ENCODE measurements around the gene SLC8A1. TPM values are rescaled to one million over a fixed set of nuclear protein-coding genes. Genes with fewer than 3 reads are reported as not detected.

Gene SLC8A1
- total RNA-seq, 3 donors from 2014 or later, result 6.0 to 164 (median 17.0) TPM

- TF ChIP-seq CTCF (IDR thresholded peaks at IDR 0.05), result no peak
- intact Hi-C loops (cut with DNase I, micrococcal nuclease), result no loop called here
- no peaks in the 10 kb centered on the region for H3K36me3 ChIP-seq (ENCODE audit: low read depth)
- H3K4me1 ChIP-seq (ENCODE audit: low read depth), result no peaks in the 10 kb centered on the region
- DNase-seq, result no peak
- no peaks in the 10 kb centered on the region for H3K9me3 ChIP-seq
- ATAC-seq, result no peak
- H3K4me3 ChIP-seq, result no peak overlapping the region
Observed at GRCh38 chr2:40184551-40184950, 267.3 kb downstream of the SLC8A1 start.

- DNase-seq, result no peak
- no peak overlapping the region for H3K4me3 ChIP-seq
- no peak for TF ChIP-seq CTCF (IDR thresholded peaks at IDR 0.05)
- intact Hi-C loops (cut with DNase I, micrococcal nuclease), result no loop called here
- no peaks in the 10 kb centered on the region for H3K4me1 ChIP-seq (ENCODE audit: low read depth)
- ATAC-seq, result no peak
- no peaks in the 10 kb centered on the region for H3K36me3 ChIP-seq (ENCODE audit: low read depth)
- no peaks in the 10 kb centered on the region for H3K9me3 ChIP-seq
Observed at GRCh38 chr2:40181855-40182254, 270.0 kb downstream of the SLC8A1 start.

GRCh38 chr2:40179801-40180200 lies 272.1 kb downstream of the SLC8A1 start:
- Histone ChIP-seq H3K9me3 (no peaks in the 10 kb centered on the region), H3K36me3 (ENCODE audit: low read depth) (no peaks in the 10 kb centered on the region), H3K4me1 (ENCODE audit: low read depth) (no peaks in the 10 kb centered on the region), H3K4me3 (no peak overlapping the region)
- ATAC-seq (no peak), DNase-seq (no peak)
- no peak for TF ChIP-seq CTCF (IDR thresholded peaks at IDR 0.05)
- intact Hi-C loops (cut with DNase I, micrococcal nuclease), result no loop called here

- peak in 1 of 3 donors; percentile 14 for DNase-seq
- Histone ChIP-seq H3K4me1 (ENCODE audit: low read depth) (no peaks in the 10 kb centered on the region), H3K4me3 (no peak overlapping the region), H3K36me3 (ENCODE audit: low read depth) (no peaks in the 10 kb centered on the region), H3K9me3 (no peaks in the 10 kb centered on the region)
- TF ChIP-seq CTCF (IDR thresholded peaks at IDR 0.05), result no peak
- intact Hi-C loops (cut with DNase I, micrococcal nuclease), result no loop called here
- peak; percentile 46 for ATAC-seq
Observed at GRCh38 chr2:40178971-40179370, 272.9 kb downstream of the SLC8A1 start.

- TF ChIP-seq CTCF (IDR thresholded peaks at IDR 0.05), result no peak
- no peak overlapping the region for H3K4me3 ChIP-seq
- DNase-seq (no peak), ATAC-seq (no peak)
- H3K36me3 ChIP-seq (ENCODE audit: low read depth), result no peaks in the 10 kb centered on the region
- no peaks in the 10 kb centered on the region for H3K4me1 ChIP-seq (ENCODE audit: low read depth)
- intact Hi-C loops (cut with DNase I, micrococcal nuclease), result no loop called here
- H3K9me3 ChIP-seq, result no peaks in the 10 kb centered on the region
Observed at GRCh38 chr2:40178171-40178778, 273.6 kb downstream of the SLC8A1 start.

GRCh38 chr2:40177366-40177765 lies 274.5 kb downstream of the SLC8A1 start:
- H3K9me3 ChIP-seq, result no peaks in the 10 kb centered on the region
- no peaks in the 10 kb centered on the region for H3K4me1 ChIP-seq (ENCODE audit: low read depth)
- no peaks in the 10 kb centered on the region for H3K36me3 ChIP-seq (ENCODE audit: low read depth)
- ATAC-seq (no peak), DNase-seq (no peak)
- H3K4me3 ChIP-seq, result no peak overlapping the region
- no peak for TF ChIP-seq CTCF (IDR thresholded peaks at IDR 0.05)
- intact Hi-C loops (cut with DNase I, micrococcal nuclease), result no loop called here
